Measurements from ENCODE around the gene IKZF3.

IKZF3 gene

GRCh38 chr17:39813631-39814030, 50.5 kb downstream of the IKZF3 start:
- peak; percentile 96 for ATAC-seq
- H3K4me3 Mint-ChIP-seq = peak overlapping the region; percentile 58
- peak overlapping the region; percentile 79 for H3K27ac Mint-ChIP-seq
- peaks cover 72% of the 10 kb centered on the region for H3K36me3 Mint-ChIP-seq (ENCODE audit: low read depth)
- no peaks in the 10 kb centered on the region for H3K27me3 Mint-ChIP-seq
- peaks cover 77% of the 10 kb centered on the region for H3K4me1 Mint-ChIP-seq
- H3K9me3 Mint-ChIP-seq = no peaks in the 10 kb centered on the region
- DNase-seq = peak; percentile 61

- H3K27ac Mint-ChIP-seq = no peak overlapping the region
- no peaks in the 10 kb centered on the region for H3K9me3 Mint-ChIP-seq
- peaks cover 79% of the 10 kb centered on the region for H3K4me1 Mint-ChIP-seq
- ATAC-seq = no peak
- no peaks in the 10 kb centered on the region for H3K27me3 Mint-ChIP-seq
- H3K4me3 Mint-ChIP-seq = no peak overlapping the region
- no peak for DNase-seq
- peaks cover 70% of the 10 kb centered on the region for H3K36me3 Mint-ChIP-seq (ENCODE audit: low read depth)
Observed at GRCh38 chr17:39812466-39812865, 51.6 kb downstream of the IKZF3 start.

GRCh38 chr17:39810939-39811728, 53.0 kb downstream of the IKZF3 start:
- Mint-ChIP-seq H3K9me3 (no peaks in the 10 kb centered on the region), H3K4me3 (no peak overlapping the region), H3K36me3 (ENCODE audit: low read depth) (peaks cover 73% of the 10 kb centered on the region), H3K27ac (peak overlapping the region; percentile 39), H3K27me3 (no peaks in the 10 kb centered on the region), H3K4me1 (peaks cover 86% of the 10 kb centered on the region)
- DNase-seq = no peak
- ATAC-seq = no peak

GRCh38 chr17:39809221-39809620, 54.9 kb downstream of the IKZF3 start:
- no peaks in the 10 kb centered on the region for H3K27me3 Mint-ChIP-seq
- DNase-seq = no peak
- H3K9me3 Mint-ChIP-seq = no peaks in the 10 kb centered on the region
- no peak overlapping the region for H3K27ac Mint-ChIP-seq
- ATAC-seq = no peak
- H3K4me3 Mint-ChIP-seq = no peak overlapping the region
- H3K4me1 Mint-ChIP-seq = peaks cover 81% of the 10 kb centered on the region
- peaks cover 66% of the 10 kb centered on the region for H3K36me3 Mint-ChIP-seq (ENCODE audit: low read depth)

GRCh38 chr17:39808409-39808997, 55.6 kb downstream of the IKZF3 start:
- Mint-ChIP-seq H3K36me3 (ENCODE audit: low read depth) (peaks cover 60% of the 10 kb centered on the region), H3K9me3 (no peaks in the 10 kb centered on the region), H3K4me1 (peaks cover 77% of the 10 kb centered on the region), H3K4me3 (no peak overlapping the region), H3K27me3 (no peaks in the 10 kb centered on the region), H3K27ac (peak overlapping the region; percentile 75)
- ATAC-seq (no peak), DNase-seq (no peak)

- Mint-ChIP-seq H3K27me3 (no peaks in the 10 kb centered on the region), H3K4me3 (no peak overlapping the region), H3K4me1 (peaks cover 72% of the 10 kb centered on the region), H3K36me3 (ENCODE audit: low read depth) (peaks cover 45% of the 10 kb centered on the region), H3K9me3 (no peaks in the 10 kb centered on the region), H3K27ac (peak overlapping the region; percentile 19)
- no peak for DNase-seq
- ATAC-seq = no peak
Observed at GRCh38 chr17:39804839-39805238, 59.3 kb downstream of the IKZF3 start.

GRCh38 chr17:39801055-39801454, 63.1 kb downstream of the IKZF3 start:
- peaks cover 42% of the 10 kb centered on the region for H3K36me3 Mint-ChIP-seq (ENCODE audit: low read depth)
- peak overlapping the region; percentile 13 for H3K4me3 Mint-ChIP-seq
- no peak for ATAC-seq
- no peaks in the 10 kb centered on the region for H3K27me3 Mint-ChIP-seq
- H3K9me3 Mint-ChIP-seq = no peaks in the 10 kb centered on the region
- peak overlapping the region; percentile 67 for H3K27ac Mint-ChIP-seq
- peaks cover 70% of the 10 kb centered on the region for H3K4me1 Mint-ChIP-seq
- no peak for DNase-seq

- Mint-ChIP-seq H3K4me3 (peak overlapping the region; percentile 13), H3K36me3 (ENCODE audit: low read depth) (peaks cover 40% of the 10 kb centered on the region), H3K27me3 (no peaks in the 10 kb centered on the region), H3K4me1 (peaks cover 68% of the 10 kb centered on the region), H3K9me3 (no peaks in the 10 kb centered on the region), H3K27ac (peak overlapping the region; percentile 67)
- ATAC-seq (peak; percentile 96), DNase-seq (peak; percentile 43)
Observed at GRCh38 chr17:39800540-39800939, 63.6 kb downstream of the IKZF3 start.

- H3K4me1 Mint-ChIP-seq = peaks cover 72% of the 10 kb centered on the region
- H3K4me3 Mint-ChIP-seq = no peak overlapping the region
Observed at GRCh38 chr17:39799395-39799794, 64.7 kb downstream of the IKZF3 start.

GRCh38 chr17:39794249-39794970, 69.7 kb downstream of the IKZF3 start:
- Mint-ChIP-seq H3K4me1 (peaks cover 81% of the 10 kb centered on the region), H3K9me3 (no peaks in the 10 kb centered on the region), H3K4me3 (peak overlapping the region; percentile 61), H3K27ac (peak overlapping the region; percentile 94), H3K36me3 (ENCODE audit: low read depth) (peaks cover 66% of the 10 kb centered on the region), H3K27me3 (no peaks in the 10 kb centered on the region)
- ATAC-seq (peak; percentile 49), DNase-seq (no peak)

More at GRCh38 chr17:39799395-39799794, 64.7 kb downstream of the IKZF3 start:
- no peak for DNase-seq
- no peaks in the 10 kb centered on the region for H3K9me3 Mint-ChIP-seq
- H3K36me3 Mint-ChIP-seq (ENCODE audit: low read depth) = peaks cover 41% of the 10 kb centered on the region
- ATAC-seq = no peak
- no peaks in the 10 kb centered on the region for H3K27me3 Mint-ChIP-seq
- H3K27ac Mint-ChIP-seq = peak overlapping the region; percentile 39

- Mint-ChIP-seq H3K9me3 (no peaks in the 10 kb centered on the region), H3K27ac (peak overlapping the region; percentile 84), H3K4me1 (peaks cover 71% of the 10 kb centered on the region), H3K27me3 (no peaks in the 10 kb centered on the region), H3K4me3 (peak overlapping the region; percentile 9), H3K36me3 (ENCODE audit: low read depth) (peaks cover 66% of the 10 kb centered on the region)
- ATAC-seq (no peak), DNase-seq (no peak)
Observed at GRCh38 chr17:39793301-39793872, 70.7 kb downstream of the IKZF3 start.

- Mint-ChIP-seq H3K27ac (peak overlapping the region; percentile 84), H3K4me1 (peaks cover 69% of the 10 kb centered on the region), H3K4me3 (peak overlapping the region; percentile 64), H3K36me3 (ENCODE audit: low read depth) (peaks cover 68% of the 10 kb centered on the region), H3K9me3 (no peaks in the 10 kb centered on the region), H3K27me3 (no peaks in the 10 kb centered on the region)
- peak; percentile 31 for ATAC-seq
- no peak for DNase-seq
Observed at GRCh38 chr17:39792526-39793221, 71.4 kb downstream of the IKZF3 start.

- DNase-seq (no peak), ATAC-seq (peak; percentile 86)
- H3K27ac Mint-ChIP-seq = peak overlapping the region; percentile 84
- H3K4me3 Mint-ChIP-seq = peak overlapping the region; percentile 25
- H3K27me3 Mint-ChIP-seq = no peaks in the 10 kb centered on the region
- peaks cover 74% of the 10 kb centered on the region for H3K36me3 Mint-ChIP-seq (ENCODE audit: low read depth)
- H3K9me3 Mint-ChIP-seq = no peaks in the 10 kb centered on the region
- peaks cover 74% of the 10 kb centered on the region for H3K4me1 Mint-ChIP-seq
Observed at GRCh38 chr17:39791111-39791992, 72.8 kb downstream of the IKZF3 start.
